Upper lobe of left lung (tissue), 4 donors: ENCODE data around the gene SPATS2.

Source experiments
- CTCF ChIP-seq, 6 experiments: fragments of 450-650 bp in 4 of 6; fragments of 200-600 bp in 2 of 6; sonication (generic) in 2 of 6; IDR thresholded peaks; one replicate each; pipeline ENCODE4 v1.5.1; 2016 to 2019; ENCODE audit warnings: antibody characterized with exemption in 6 of 6
- POLR2AphosphoS5 ChIP-seq, 2 donors: sonication (generic); formaldehyde crosslinking; IDR thresholded peaks; one replicate each; pipeline ENCODE4 v1.5.1; 2017; ENCODE audit warnings: antibody characterized with exemption in 2 of 2

- TF ChIP-seq CTCF (IDR thresholded peaks at IDR 0.05) (no peak), POLR2AphosphoS5 (IDR thresholded peaks at IDR 0.05) (no peak)
Observed at GRCh38 chr12:49332891-49333371, 34.3 kb upstream of the SPATS2 start.
